Parathyroid adenoma (tissue), 2 donors: ENCODE results near the gene FAM181A.

Experiments used
- H2AFZ ChIP-seq: fragments of 300-600 bp; sonication (generic); one replicate; pipeline ENCODE4 v1.7.0; 2017; ENCODE audit warnings: antibody characterized with exemption, mild to moderate bottlenecking
- H3K27ac ChIP-seq: fragments of 300-600 bp; sonication (generic); one replicate; pipeline ENCODE4 v1.7.0; 2017
- H3K27me3 ChIP-seq: fragments of 300-600 bp; sonication (generic); one replicate; pipeline ENCODE4 v1.7.0; 2017; ENCODE audit warnings: low read length; ENCODE audit not compliant: control insufficient read depth, insufficient read depth
- H3K36me3 ChIP-seq: fragments of 300-600 bp; sonication (generic); one replicate; pipeline ENCODE4 v1.7.0; 2017; ENCODE audit warnings: low read length; ENCODE audit not compliant: control insufficient read depth, insufficient read depth
- H3K4me1 ChIP-seq: fragments of 300-600 bp; sonication (generic); one replicate; pipeline ENCODE4 v1.7.0; 2017; ENCODE audit warnings: control low read depth
- H3K4me2 ChIP-seq: fragments of 300-600 bp; sonication (generic); one replicate; pipeline ENCODE4 v1.7.0; 2017; ENCODE audit warnings: low read length
- H3K4me3 ChIP-seq: fragments of 300-600 bp; sonication (generic); one replicate; pipeline ENCODE4 v1.7.0; 2017; ENCODE audit warnings: low read depth, low read length
- H3K79me2 ChIP-seq: fragments of 300-600 bp; sonication (generic); one replicate; pipeline ENCODE4 v1.7.0; 2017; ENCODE audit warnings: control low read depth
- H3K9ac ChIP-seq: fragments of 300-600 bp; sonication (generic); one replicate; pipeline ENCODE4 v1.7.0; 2017; ENCODE audit warnings: mild to moderate bottlenecking
- H3K9me3 ChIP-seq: fragments of 300-600 bp; sonication (generic); one replicate; pipeline ENCODE4 v1.7.0; 2017; ENCODE audit warnings: low read length; ENCODE audit not compliant: control insufficient read depth
- CTCF ChIP-seq: fragments of 300-600 bp; sonication (generic); IDR thresholded peaks from one replicate; pipeline ENCODE4 v1.7.0; 2017; ENCODE audit warnings: antibody characterized with exemption, mild to moderate bottlenecking
- donor health status: primary hyperparathyroidism.

Gene FAM181A

GRCh38 chr14:93926245-93926872, 785 bp upstream of the FAM181A start:
- no peak overlapping the region for H3K4me3 ChIP-seq
- no peaks in the 10 kb centered on the region for H3K27me3 ChIP-seq
- H3K9me3 ChIP-seq = no peaks in the 10 kb centered on the region
- no peak overlapping the region for H3K27ac ChIP-seq
- H3K4me1 ChIP-seq = no peaks in the 10 kb centered on the region
- no peaks in the 10 kb centered on the region for H3K79me2 ChIP-seq
- H3K36me3 ChIP-seq = no peaks in the 10 kb centered on the region
- no peak overlapping the region for H3K9ac ChIP-seq
- no peak for TF ChIP-seq CTCF
- H3K4me2 ChIP-seq = no peak overlapping the region
- H2AFZ ChIP-seq = no peak overlapping the region

- Histone ChIP-seq H3K27ac (no peak overlapping the region), H3K4me2 (no peak overlapping the region), H3K4me3 (no peak overlapping the region), H3K9me3 (no peaks in the 10 kb centered on the region), H3K27me3 (no peaks in the 10 kb centered on the region), H3K9ac (no peak overlapping the region), H3K36me3 (no peaks in the 10 kb centered on the region), H3K79me2 (no peaks in the 10 kb centered on the region), H3K4me1 (no peaks in the 10 kb centered on the region), H2AFZ (no peak overlapping the region)
- TF ChIP-seq CTCF = no peak
Measured at GRCh38 chr14:93927800-93928145, 629 bp downstream of the FAM181A start.

- H3K9me3 ChIP-seq = no peaks in the 10 kb centered on the region
- H3K27ac ChIP-seq = no peak overlapping the region
- no peaks in the 10 kb centered on the region for H3K36me3 ChIP-seq
- H3K27me3 ChIP-seq = no peaks in the 10 kb centered on the region
- H3K79me2 ChIP-seq = no peaks in the 10 kb centered on the region
- no peak overlapping the region for H3K4me2 ChIP-seq
- no peak for TF ChIP-seq CTCF
- H2AFZ ChIP-seq = no peak overlapping the region
- H3K4me3 ChIP-seq = no peak overlapping the region
- H3K9ac ChIP-seq = no peak overlapping the region
- no peaks in the 10 kb centered on the region for H3K4me1 ChIP-seq
Measured at GRCh38 chr14:93928184-93929047, 1.3 kb downstream of the FAM181A start.

- Histone ChIP-seq H3K4me3 (no peak overlapping the region), H3K27me3 (no peaks in the 10 kb centered on the region), H3K9ac (no peak overlapping the region), H3K27ac (no peak overlapping the region), H3K4me2 (no peak overlapping the region), H3K36me3 (no peaks in the 10 kb centered on the region), H3K4me1 (no peaks in the 10 kb centered on the region), H2AFZ (no peak overlapping the region), H3K9me3 (no peaks in the 10 kb centered on the region), H3K79me2 (no peaks in the 10 kb centered on the region)
- no peak for TF ChIP-seq CTCF
Measured at GRCh38 chr14:93929048-93929535, 1.9 kb downstream of the FAM181A start.
